GM21529 (cell line): ENCODE results near the gene C1orf116.
"Not testable (repeated sequence)": the region's sequence is repeated elsewhere in the genome, so short reads cannot be mapped to it uniquely, and the experiment has no call there.

Experiments
- ATAC-seq: cut with Tn5 transposase; IDR thresholded peaks from one replicate; pipeline ENCODE4 v1.9.1; 2021; ENCODE audit not compliant: unreplicated experiment

C1orf116 gene

GRCh38 chr1:207059881-207060280, 27.3 kb upstream of the C1orf116 start:
- ATAC-seq: no peak

GRCh38 chr1:207058878-207059867, 26.6 kb upstream of the C1orf116 start:
- no peak for ATAC-seq

GRCh38 chr1:207058252-207058651, 25.7 kb upstream of the C1orf116 start:
- ATAC-seq: no peak

GRCh38 chr1:207056673-207057072, 24.1 kb upstream of the C1orf116 start:
- ATAC-seq: no peak

- no peak for ATAC-seq
Measured at GRCh38 chr1:207055386-207056001, 22.9 kb upstream of the C1orf116 start.

GRCh38 chr1:207054491-207054890, 21.9 kb upstream of the C1orf116 start:
- no peak for ATAC-seq

GRCh38 chr1:207052911-207053769, 20.6 kb upstream of the C1orf116 start, which contains the start of gene PFKFB2:
PFKFB2 (plus strand) TSS chr1:207053275; CDS start chr1:207054718, 1,443 bp downstream.
- ATAC-seq: peak; percentile 73

- no peak for ATAC-seq
Measured at GRCh38 chr1:207051191-207051943, 18.8 kb upstream of the C1orf116 start, which contains the start of gene YOD1. YOD1 (minus strand) TSS chr1:207051208; CDS start chr1:207051030, 178 bp downstream.

- peak; percentile 49 for ATAC-seq
Measured at GRCh38 chr1:207050480-207051190, 18.1 kb upstream of the C1orf116 start.

- ATAC-seq: no peak
Measured at GRCh38 chr1:207049974-207050391, 17.4 kb upstream of the C1orf116 start.

GRCh38 chr1:207049514-207049913, 17.0 kb upstream of the C1orf116 start:
- no peak for ATAC-seq

GRCh38 chr1:207049054-207049453, 16.5 kb upstream of the C1orf116 start:
- ATAC-seq: no peak

GRCh38 chr1:207048041-207048440, 15.5 kb upstream of the C1orf116 start:
- no peak for ATAC-seq

- ATAC-seq: no peak
Measured at GRCh38 chr1:207047505-207047904, 14.9 kb upstream of the C1orf116 start.

- no peak for ATAC-seq
Measured at GRCh38 chr1:207045453-207045852, 12.9 kb upstream of the C1orf116 start.

GRCh38 chr1:207041397-207041796, 8.8 kb upstream of the C1orf116 start:
- not testable (repeated sequence) for ATAC-seq

- ATAC-seq: no peak
Measured at GRCh38 chr1:207040181-207040533, 7.6 kb upstream of the C1orf116 start.

- no peak for ATAC-seq
Measured at GRCh38 chr1:207039380-207040180, 7.0 kb upstream of the C1orf116 start.

- no peak for ATAC-seq
Measured at GRCh38 chr1:207036865-207037264, 4.3 kb upstream of the C1orf116 start.
